ENCODE data around the gene FBXO47.
A peak's percentile ranks its signal among the peaks of the same experiment; 100 is the strongest.

FBXO47 gene

DNA sequence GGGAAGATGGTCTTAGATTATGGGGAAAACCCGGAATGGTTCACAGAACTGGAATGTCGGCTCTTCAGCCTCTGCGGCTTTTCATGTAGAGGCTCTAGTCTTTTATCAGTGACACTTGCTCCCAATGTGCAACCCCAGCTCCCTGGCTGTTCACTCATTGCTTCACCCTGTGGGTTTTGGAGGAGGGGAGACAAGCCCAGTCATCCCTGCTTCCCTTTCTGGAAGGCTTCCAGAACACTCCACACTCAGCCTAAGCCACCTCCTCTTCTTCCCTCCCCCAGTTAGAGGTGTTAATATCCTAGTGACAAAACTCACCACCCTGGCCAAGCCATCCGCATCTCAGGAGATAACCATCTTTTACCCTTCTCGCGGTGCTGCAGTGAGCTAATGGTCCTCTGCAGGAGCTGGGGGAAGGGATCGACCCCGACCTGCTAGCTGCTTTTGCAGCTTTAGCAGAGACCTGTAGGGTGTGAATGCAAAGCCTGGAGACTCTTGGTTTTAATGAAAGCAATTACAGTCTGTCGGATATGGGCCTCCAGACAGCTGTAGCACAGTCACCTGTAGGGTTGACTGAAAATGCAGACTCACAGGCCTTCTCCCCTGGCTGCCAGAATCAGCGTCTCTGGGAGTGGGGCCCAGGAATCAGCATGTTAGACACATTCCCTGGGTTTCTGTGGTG is 66.1 kb downstream of the FBXO47 start (continued):
- TF ChIP-seq, protein P1, sequence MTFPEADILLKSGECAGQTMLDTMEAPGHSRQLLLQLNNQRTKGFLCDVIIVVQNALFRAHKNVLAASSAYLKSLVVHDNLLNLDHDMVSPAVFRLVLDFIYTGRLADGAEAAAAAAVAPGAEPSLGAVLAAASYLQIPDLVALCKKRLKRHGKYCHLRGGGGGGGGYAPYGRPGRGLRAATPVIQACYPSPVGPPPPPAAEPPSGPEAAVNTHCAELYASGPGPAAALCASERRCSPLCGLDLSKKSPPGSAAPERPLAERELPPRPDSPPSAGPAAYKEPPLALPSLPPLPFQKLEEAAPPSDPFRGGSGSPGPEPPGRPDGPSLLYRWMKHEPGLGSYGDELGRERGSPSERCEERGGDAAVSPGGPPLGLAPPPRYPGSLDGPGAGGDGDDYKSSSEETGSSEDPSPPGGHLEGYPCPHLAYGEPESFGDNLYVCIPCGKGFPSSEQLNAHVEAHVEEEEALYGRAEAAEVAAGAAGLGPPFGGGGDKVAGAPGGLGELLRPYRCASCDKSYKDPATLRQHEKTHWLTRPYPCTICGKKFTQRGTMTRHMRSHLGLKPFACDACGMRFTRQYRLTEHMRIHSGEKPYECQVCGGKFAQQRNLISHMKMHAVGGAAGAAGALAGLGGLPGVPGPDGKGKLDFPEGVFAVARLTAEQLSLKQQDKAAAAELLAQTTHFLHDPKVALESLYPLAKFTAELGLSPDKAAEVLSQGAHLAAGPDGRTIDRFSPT (tag by site-specific recombination; IDR thresholded peaks at IDR 0.05), result no peak
- no peak for TF ChIP-seq ZBTB17 (tag by site-specific recombination; IDR thresholded peaks at IDR 0.05)
- TF ChIP-seq, protein P2, sequence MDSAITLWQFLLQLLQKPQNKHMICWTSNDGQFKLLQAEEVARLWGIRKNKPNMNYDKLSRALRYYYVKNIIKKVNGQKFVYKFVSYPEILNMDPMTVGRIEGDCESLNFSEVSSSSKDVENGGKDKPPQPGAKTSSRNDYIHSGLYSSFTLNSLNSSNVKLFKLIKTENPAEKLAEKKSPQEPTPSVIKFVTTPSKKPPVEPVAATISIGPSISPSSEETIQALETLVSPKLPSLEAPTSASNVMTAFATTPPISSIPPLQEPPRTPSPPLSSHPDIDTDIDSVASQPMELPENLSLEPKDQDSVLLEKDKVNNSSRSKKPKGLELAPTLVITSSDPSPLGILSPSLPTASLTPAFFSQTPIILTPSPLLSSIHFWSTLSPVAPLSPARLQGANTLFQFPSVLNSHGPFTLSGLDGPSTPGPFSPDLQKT (IDR thresholded peaks at IDR 0.05; ENCODE audit: borderline replicate concordance, low read depth, low read length), result no peak
- 0 out of 2 replicates have a peak, but pooled peaks have one; percentile 15 for TF ChIP-seq ZNF600 (tag by site-specific recombination; IDR thresholded peaks at IDR 0.05)
- TF ChIP-seq ZNF23 (tag by site-specific recombination; IDR thresholded peaks at IDR 0.05; ENCODE audit: borderline replicate concordance), result no peak
- TF ChIP-seq, protein P3, sequence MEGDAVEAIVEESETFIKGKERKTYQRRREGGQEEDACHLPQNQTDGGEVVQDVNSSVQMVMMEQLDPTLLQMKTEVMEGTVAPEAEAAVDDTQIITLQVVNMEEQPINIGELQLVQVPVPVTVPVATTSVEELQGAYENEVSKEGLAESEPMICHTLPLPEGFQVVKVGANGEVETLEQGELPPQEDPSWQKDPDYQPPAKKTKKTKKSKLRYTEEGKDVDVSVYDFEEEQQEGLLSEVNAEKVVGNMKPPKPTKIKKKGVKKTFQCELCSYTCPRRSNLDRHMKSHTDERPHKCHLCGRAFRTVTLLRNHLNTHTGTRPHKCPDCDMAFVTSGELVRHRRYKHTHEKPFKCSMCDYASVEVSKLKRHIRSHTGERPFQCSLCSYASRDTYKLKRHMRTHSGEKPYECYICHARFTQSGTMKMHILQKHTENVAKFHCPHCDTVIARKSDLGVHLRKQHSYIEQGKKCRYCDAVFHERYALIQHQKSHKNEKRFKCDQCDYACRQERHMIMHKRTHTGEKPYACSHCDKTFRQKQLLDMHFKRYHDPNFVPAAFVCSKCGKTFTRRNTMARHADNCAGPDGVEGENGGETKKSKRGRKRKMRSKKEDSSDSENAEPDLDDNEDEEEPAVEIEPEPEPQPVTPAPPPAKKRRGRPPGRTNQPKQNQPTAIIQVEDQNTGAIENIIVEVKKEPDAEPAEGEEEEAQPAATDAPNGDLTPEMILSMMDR (tag by site-specific recombination; IDR thresholded peaks at IDR 0.05), result no peak
- TF ChIP-seq, protein P4, sequence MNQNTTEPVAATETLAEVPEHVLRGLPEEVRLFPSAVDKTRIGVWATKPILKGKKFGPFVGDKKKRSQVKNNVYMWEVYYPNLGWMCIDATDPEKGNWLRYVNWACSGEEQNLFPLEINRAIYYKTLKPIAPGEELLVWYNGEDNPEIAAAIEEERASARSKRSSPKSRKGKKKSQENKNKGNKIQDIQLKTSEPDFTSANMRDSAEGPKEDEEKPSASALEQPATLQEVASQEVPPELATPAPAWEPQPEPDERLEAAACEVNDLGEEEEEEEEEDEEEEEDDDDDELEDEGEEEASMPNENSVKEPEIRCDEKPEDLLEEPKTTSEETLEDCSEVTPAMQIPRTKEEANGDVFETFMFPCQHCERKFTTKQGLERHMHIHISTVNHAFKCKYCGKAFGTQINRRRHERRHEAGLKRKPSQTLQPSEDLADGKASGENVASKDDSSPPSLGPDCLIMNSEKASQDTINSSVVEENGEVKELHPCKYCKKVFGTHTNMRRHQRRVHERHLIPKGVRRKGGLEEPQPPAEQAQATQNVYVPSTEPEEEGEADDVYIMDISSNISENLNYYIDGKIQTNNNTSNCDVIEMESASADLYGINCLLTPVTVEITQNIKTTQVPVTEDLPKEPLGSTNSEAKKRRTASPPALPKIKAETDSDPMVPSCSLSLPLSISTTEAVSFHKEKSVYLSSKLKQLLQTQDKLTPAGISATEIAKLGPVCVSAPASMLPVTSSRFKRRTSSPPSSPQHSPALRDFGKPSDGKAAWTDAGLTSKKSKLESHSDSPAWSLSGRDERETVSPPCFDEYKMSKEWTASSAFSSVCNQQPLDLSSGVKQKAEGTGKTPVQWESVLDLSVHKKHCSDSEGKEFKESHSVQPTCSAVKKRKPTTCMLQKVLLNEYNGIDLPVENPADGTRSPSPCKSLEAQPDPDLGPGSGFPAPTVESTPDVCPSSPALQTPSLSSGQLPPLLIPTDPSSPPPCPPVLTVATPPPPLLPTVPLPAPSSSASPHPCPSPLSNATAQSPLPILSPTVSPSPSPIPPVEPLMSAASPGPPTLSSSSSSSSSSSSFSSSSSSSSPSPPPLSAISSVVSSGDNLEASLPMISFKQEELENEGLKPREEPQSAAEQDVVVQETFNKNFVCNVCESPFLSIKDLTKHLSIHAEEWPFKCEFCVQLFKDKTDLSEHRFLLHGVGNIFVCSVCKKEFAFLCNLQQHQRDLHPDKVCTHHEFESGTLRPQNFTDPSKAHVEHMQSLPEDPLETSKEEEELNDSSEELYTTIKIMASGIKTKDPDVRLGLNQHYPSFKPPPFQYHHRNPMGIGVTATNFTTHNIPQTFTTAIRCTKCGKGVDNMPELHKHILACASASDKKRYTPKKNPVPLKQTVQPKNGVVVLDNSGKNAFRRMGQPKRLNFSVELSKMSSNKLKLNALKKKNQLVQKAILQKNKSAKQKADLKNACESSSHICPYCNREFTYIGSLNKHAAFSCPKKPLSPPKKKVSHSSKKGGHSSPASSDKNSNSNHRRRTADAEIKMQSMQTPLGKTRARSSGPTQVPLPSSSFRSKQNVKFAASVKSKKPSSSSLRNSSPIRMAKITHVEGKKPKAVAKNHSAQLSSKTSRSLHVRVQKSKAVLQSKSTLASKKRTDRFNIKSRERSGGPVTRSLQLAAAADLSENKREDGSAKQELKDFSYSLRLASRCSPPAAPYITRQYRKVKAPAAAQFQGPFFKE (tag by site-specific recombination; IDR thresholded peaks at IDR 0.05; ENCODE audit: borderline replicate concordance), result no peak
- TF ChIP-seq ZNF223 (tag by site-specific recombination; IDR thresholded peaks at IDR 0.05), result no peak
- no peak for TF ChIP-seq ZNF549 (tag by site-specific recombination; IDR thresholded peaks at IDR 0.05)
- TF ChIP-seq ZSCAN16 (tag by site-specific recombination; IDR thresholded peaks at IDR 0.05), result no peak
- TF ChIP-seq, protein P5, sequence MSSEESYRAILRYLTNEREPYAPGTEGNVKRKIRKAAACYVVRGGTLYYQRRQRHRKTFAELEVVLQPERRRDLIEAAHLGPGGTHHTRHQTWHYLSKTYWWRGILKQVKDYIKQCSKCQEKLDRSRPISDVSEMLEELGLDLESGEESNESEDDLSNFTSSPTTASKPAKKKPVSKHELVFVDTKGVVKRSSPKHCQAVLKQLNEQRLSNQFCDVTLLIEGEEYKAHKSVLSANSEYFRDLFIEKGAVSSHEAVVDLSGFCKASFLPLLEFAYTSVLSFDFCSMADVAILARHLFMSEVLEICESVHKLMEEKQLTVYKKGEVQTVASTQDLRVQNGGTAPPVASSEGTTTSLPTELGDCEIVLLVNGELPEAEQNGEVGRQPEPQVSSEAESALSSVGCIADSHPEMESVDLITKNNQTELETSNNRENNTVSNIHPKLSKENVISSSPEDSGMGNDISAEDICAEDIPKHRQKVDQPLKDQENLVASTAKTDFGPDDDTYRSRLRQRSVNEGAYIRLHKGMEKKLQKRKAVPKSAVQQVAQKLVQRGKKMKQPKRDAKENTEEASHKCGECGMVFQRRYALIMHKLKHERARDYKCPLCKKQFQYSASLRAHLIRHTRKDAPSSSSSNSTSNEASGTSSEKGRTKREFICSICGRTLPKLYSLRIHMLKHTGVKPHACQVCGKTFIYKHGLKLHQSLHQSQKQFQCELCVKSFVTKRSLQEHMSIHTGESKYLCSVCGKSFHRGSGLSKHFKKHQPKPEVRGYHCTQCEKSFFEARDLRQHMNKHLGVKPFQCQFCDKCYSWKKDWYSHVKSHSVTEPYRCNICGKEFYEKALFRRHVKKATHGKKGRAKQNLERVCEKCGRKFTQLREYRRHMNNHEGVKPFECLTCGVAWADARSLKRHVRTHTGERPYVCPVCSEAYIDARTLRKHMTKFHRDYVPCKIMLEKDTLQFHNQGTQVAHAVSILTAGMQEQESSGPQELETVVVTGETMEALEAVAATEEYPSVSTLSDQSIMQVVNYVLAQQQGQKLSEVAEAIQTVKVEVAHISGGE (tag by site-specific recombination; conservative IDR thresholded peaks at IDR 0.05; ENCODE audit: low read depth), result no peak

All from HEK293 (cell line).